Sigmoid colon (tissue), 7 donors: ENCODE measurements around the gene BOD1. TPM values are rescaled to one million over a fixed set of nuclear protein-coding genes. Genes with fewer than 3 reads are reported as not detected.

Source experiments
- DNase-seq: peaks from one replicate; pipeline ENCODE4 v3.0.0-alpha.2; 2019
- H3K27ac ChIP-seq, 4 donors: fragments of 200-600 bp; sonication (generic); one replicate each; pipeline ENCODE4 v1.5.1; 2016 to 2019; ENCODE audit warnings: mild to moderate bottlenecking in 1 of 4
- H3K27me3 ChIP-seq, 3 donors: fragments of 200-600 bp; sonication (generic); one replicate each; pipeline ENCODE4 v1.5.1; 2019; ENCODE audit warnings: mild to moderate bottlenecking in 1 of 3
- H3K36me3 ChIP-seq, 4 donors: fragments of 200-600 bp; sonication (generic); one replicate each; pipeline ENCODE4 v1.5.1; 2016 to 2019
- H3K4me1 ChIP-seq, 4 donors: fragments of 200-600 bp; sonication (generic); one replicate each; pipeline ENCODE4 v1.5.1; 2017 to 2019
- H3K4me3 ChIP-seq, 4 donors: fragments of 200-600 bp; sonication (generic); one replicate each; pipeline ENCODE4 v1.5.1; 2017 to 2019; ENCODE audit warnings: mild to moderate bottlenecking in 2 of 4, moderate library complexity in 1 of 4
- H3K9me3 ChIP-seq, 4 donors: fragments of 200-600 bp in 3 of 4; sonication (generic) in 3 of 4; one replicate each; pipeline versions ENCODE4 v1.5.1 to v1.6.1; 2013 to 2019
- EP300 ChIP-seq, 4 donors: sonication (generic); formaldehyde crosslinking; IDR thresholded peaks; one replicate each; pipeline ENCODE4 v1.6.1; 2017; ENCODE audit warnings: antibody characterized with exemption in 4 of 4
- POLR2A ChIP-seq, 2 donors: fragments of 450-650 bp; IDR thresholded peaks; one replicate each; pipeline ENCODE4 v1.6.1; 2016; ENCODE audit warnings: antibody characterized with exemption in 2 of 2, mild to moderate bottlenecking in 2 of 2, moderate library complexity in 2 of 2
- POLR2AphosphoS5 ChIP-seq, 4 donors: sonication (generic); formaldehyde crosslinking; IDR thresholded peaks; one replicate each; pipeline ENCODE4 v1.6.1; 2017; ENCODE audit warnings: antibody characterized with exemption in 4 of 4
- WGBS, 2 donors: extraction: QIAGEN DNeasy Blood & Tissue Kit; methylation state at CpG; one replicate each; pipeline ENCODE4 v1.1.7; 2013; 5-methylcytosine and 5-hydroxymethylcytosine counted together
- intact Hi-C: fragments of 100-400 bp; cut with DNase I; formaldehyde crosslinking; loops from one replicate; pipeline ENCODE4 v1.15.1; 2023
- polyA plus RNA-seq, 3 donors: library from polyadenylated mRNA; stranded (reverse); fragments of 200-250 nt; gene quantifications; one replicate each; pipeline ENCODE4 v1.2.3, GENCODE V29; 2013
- total RNA-seq, 4 donors: library from RNA; depleted of rRNA; stranded (reverse); fragments of >200 nt; gene quantifications; one replicate each; pipeline ENCODE4 v1.1.0, GENCODE V29; 2016
- TF ChIP-seq, protein P1 (sequence below), 4 experiments: fragments of 450-650 bp in 3 of 4; fragments of 200-600 bp in 1 of 4; IDR thresholded peaks; one replicate each; pipeline ENCODE4 v1.5.1; 2016 to 2019; ENCODE audit warnings: antibody characterized with exemption in 4 of 4, mild to moderate bottlenecking in 3 of 4, moderate library complexity in 2 of 4
- donor health status: healthy with polysubstance abuse.
- donor health status: Bipolar disorder and iron deficiency.
- donor health status: healthy.

The BOD1 gene
- total and polyA plus RNA-seq, 7 donors, result 17.6 to 71.3 (median 39.3) TPM

GRCh38 chr5:173645437-173645807, 29.0 kb upstream of the BOD1 start:
- Histone ChIP-seq H3K36me3 (no peaks in the 10 kb centered on the region), H3K4me1 (no peaks in the 10 kb centered on the region), H3K9me3 (no peaks in the 10 kb centered on the region), H3K27me3 (no peaks in the 10 kb centered on the region), H3K4me3 (no peak overlapping the region), H3K27ac (no peak overlapping the region)
- 57 to 63% methylated on average over 5 of the region's 5 CpGs for WGBS, 2 donors
- TF ChIP-seq POLR2A (IDR thresholded peaks at IDR 0.05) (no peak), EP300 (IDR thresholded peaks at IDR 0.05) (no peak), POLR2AphosphoS5 (IDR thresholded peaks at IDR 0.05) (no peak)
- TF ChIP-seq, protein P1, sequence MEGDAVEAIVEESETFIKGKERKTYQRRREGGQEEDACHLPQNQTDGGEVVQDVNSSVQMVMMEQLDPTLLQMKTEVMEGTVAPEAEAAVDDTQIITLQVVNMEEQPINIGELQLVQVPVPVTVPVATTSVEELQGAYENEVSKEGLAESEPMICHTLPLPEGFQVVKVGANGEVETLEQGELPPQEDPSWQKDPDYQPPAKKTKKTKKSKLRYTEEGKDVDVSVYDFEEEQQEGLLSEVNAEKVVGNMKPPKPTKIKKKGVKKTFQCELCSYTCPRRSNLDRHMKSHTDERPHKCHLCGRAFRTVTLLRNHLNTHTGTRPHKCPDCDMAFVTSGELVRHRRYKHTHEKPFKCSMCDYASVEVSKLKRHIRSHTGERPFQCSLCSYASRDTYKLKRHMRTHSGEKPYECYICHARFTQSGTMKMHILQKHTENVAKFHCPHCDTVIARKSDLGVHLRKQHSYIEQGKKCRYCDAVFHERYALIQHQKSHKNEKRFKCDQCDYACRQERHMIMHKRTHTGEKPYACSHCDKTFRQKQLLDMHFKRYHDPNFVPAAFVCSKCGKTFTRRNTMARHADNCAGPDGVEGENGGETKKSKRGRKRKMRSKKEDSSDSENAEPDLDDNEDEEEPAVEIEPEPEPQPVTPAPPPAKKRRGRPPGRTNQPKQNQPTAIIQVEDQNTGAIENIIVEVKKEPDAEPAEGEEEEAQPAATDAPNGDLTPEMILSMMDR (IDR thresholded peaks at IDR 0.05), result no peak
- no peak for DNase-seq
- intact Hi-C loops, result no loop called here

GRCh38 chr5:173644673-173645436, 28.4 kb upstream of the BOD1 start:
- no peaks in the 10 kb centered on the region for H3K27me3 ChIP-seq
- intact Hi-C loops, result no loop called here
- H3K9me3 ChIP-seq, result no peaks in the 10 kb centered on the region
- no peak overlapping the region for H3K27ac ChIP-seq
- WGBS, 2 donors, result 76 to 86% methylated on average over 8 of the region's 8 CpGs
- no peak overlapping the region for H3K4me3 ChIP-seq
- H3K4me1 ChIP-seq, result no peaks in the 10 kb centered on the region
- no peak for DNase-seq
- no peaks in the 10 kb centered on the region for H3K36me3 ChIP-seq
- no peak for TF ChIP-seq POLR2A (IDR thresholded peaks at IDR 0.05)
- no peak for TF ChIP-seq POLR2AphosphoS5 (IDR thresholded peaks at IDR 0.05)
- no peak for TF ChIP-seq EP300 (IDR thresholded peaks at IDR 0.05)
- TF ChIP-seq, protein P1 (IDR thresholded peaks at IDR 0.05), result no peak

- no peak for DNase-seq
- H3K9me3 ChIP-seq, result no peaks in the 10 kb centered on the region
- 25 to 46% methylated on average over 3 of the region's 3 CpGs for WGBS, 2 donors
- H3K4me1 ChIP-seq, result no peaks in the 10 kb centered on the region
- no peak overlapping the region for H3K27ac ChIP-seq
- intact Hi-C loops, result no loop called here
- TF ChIP-seq POLR2AphosphoS5 (IDR thresholded peaks at IDR 0.05), result no peak
- no peak for TF ChIP-seq EP300 (IDR thresholded peaks at IDR 0.05)
- no peak for TF ChIP-seq POLR2A (IDR thresholded peaks at IDR 0.05)
- TF ChIP-seq, protein P1 (IDR thresholded peaks at IDR 0.05), result no peak
- H3K36me3 ChIP-seq, result no peaks in the 10 kb centered on the region
- no peak overlapping the region for H3K4me3 ChIP-seq
- no peaks in the 10 kb centered on the region for H3K27me3 ChIP-seq
Measured at GRCh38 chr5:173643964-173644363, 27.5 kb upstream of the BOD1 start.

DNA sequence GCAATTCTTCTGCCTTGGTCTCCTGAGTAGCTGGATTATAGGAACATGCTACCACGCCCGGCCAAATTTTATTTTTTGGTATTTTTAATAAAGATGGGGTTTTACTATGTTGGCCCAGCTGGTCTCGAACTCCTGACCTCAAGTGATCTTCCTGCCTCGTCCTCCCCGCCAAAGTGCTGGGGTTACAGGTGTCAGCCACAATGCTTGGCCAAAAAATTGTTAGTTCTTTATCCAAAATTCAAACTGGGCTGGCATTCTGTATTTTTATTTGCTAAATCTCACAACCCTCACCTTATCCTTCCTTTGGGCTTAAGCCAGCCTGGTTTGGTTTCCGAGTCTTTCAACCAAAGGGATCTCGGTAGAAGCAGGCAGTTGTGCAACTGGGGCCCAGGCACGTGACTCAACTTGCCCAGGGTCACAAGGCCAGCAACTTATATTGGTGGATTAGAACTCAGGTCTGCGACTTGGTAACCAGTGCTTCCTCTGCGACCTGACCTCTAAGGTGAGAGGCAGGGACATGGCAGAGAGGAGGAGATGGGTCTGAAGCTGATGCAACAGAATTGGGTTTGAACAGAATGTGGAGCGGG, 26.5 kb upstream of the BOD1 start:
- Histone ChIP-seq H3K27me3 (no peaks in the 10 kb centered on the region), H3K36me3 (no peaks in the 10 kb centered on the region), H3K4me1 (no peaks in the 10 kb centered on the region), H3K9me3 (no peaks in the 10 kb centered on the region), H3K27ac (no peak overlapping the region), H3K4me3 (no peak overlapping the region)
- DNase-seq, result no peak
- TF ChIP-seq EP300 (IDR thresholded peaks at IDR 0.05) (no peak), POLR2A (IDR thresholded peaks at IDR 0.05) (no peak), POLR2AphosphoS5 (IDR thresholded peaks at IDR 0.05) (no peak)
- TF ChIP-seq, protein P1 (IDR thresholded peaks at IDR 0.05), result no peak
- 87 to 89% methylated on average over 11 of the region's 11 CpGs for WGBS, 2 donors
- intact Hi-C loops, result no loop called here
